Neuronal stem cell (in vitro differentiated cells): Measurements from ENCODE around the gene SLC39A11.

Experiments
- DNase-seq: peaks from one replicate; pipeline ENCODE4 v3.0.0-alpha.2; 2013; ENCODE audit warnings: low spot score
- H2AFZ ChIP-seq: one replicate; pipeline ENCODE4 v1.6.1; 2013; ENCODE audit warnings: mild to moderate bottlenecking, low read length, inconsistent platforms
- H2AK5ac ChIP-seq: 2 replicates; pipeline ENCODE4 v1.6.1; 2013; ENCODE audit warnings: low read depth, mild to moderate bottlenecking, inconsistent platforms, low read length, moderate library complexity, mixed read lengths
- H2BK120ac ChIP-seq: 2 replicates; pipeline ENCODE4 v1.6.1; 2013; ENCODE audit warnings: low read depth, mild to moderate bottlenecking, inconsistent platforms, low read length, moderate library complexity, mixed read lengths
- H2BK12ac ChIP-seq: one replicate; pipeline ENCODE4 v1.6.1; 2013; ENCODE audit warnings: low read length, inconsistent platforms
- H2BK15ac ChIP-seq: 2 replicates; pipeline ENCODE4 v1.6.1; 2013; ENCODE audit warnings: mild to moderate bottlenecking, low read length, inconsistent platforms, mixed read lengths
- H2BK5ac ChIP-seq: one replicate; pipeline ENCODE4 v1.6.1; 2013; ENCODE audit warnings: inconsistent platforms, mild to moderate bottlenecking, low read length, moderate library complexity
- H3K14ac ChIP-seq: one replicate; pipeline ENCODE4 v1.6.1; 2013; ENCODE audit warnings: low read length, inconsistent platforms
- H3K18ac ChIP-seq: 2 replicates; pipeline ENCODE4 v1.6.1; 2013; ENCODE audit warnings: low read length, inconsistent platforms
- H3K23ac ChIP-seq: 2 replicates; pipeline ENCODE4 v1.6.1; 2013; ENCODE audit warnings: low read depth, mild to moderate bottlenecking, mixed read lengths, low read length, inconsistent platforms; ENCODE audit not compliant: poor library complexity
- H3K27ac ChIP-seq: replicated peaks from 3 replicates; pipeline ENCODE4 v1.5.1; 2013; ENCODE audit warnings: low read length, inconsistent platforms
- H3K27me3 ChIP-seq, 3 experiments: 2 replicates each; pipeline ENCODE4 v1.6.1; 2013; ENCODE audit warnings: low read length in 3 of 3, mild to moderate bottlenecking in 2 of 3, inconsistent platforms in 1 of 3, low read depth in 1 of 3, mixed read lengths in 1 of 3, moderate library complexity in 1 of 3; ENCODE audit not compliant: control insufficient read depth in 3 of 3, insufficient read depth in 3 of 3
- H3K36me3 ChIP-seq, 2 donors: replicated peaks in 1 of 2; 2 replicates each; pipeline ENCODE4 v1.6.1; 2013; ENCODE audit warnings: low read length in 2 of 2; ENCODE audit not compliant: control insufficient read depth in 2 of 2, insufficient read depth in 2 of 2
- H3K4ac ChIP-seq: 2 replicates; pipeline ENCODE4 v1.6.1; 2013; ENCODE audit warnings: inconsistent platforms, mild to moderate bottlenecking, low read length, moderate library complexity
- H3K4me1 ChIP-seq, 2 donors: 1 replicate in 1 of 2; 2 replicates in 1 of 2; pipeline ENCODE4 v1.6.1; 2013; ENCODE audit warnings: low read length in 2 of 2, low read depth in 1 of 2; ENCODE audit not compliant: control insufficient read depth in 2 of 2, insufficient read depth in 1 of 2
- H3K4me2 ChIP-seq: one replicate; pipeline ENCODE4 v1.6.1; 2013; ENCODE audit warnings: mild to moderate bottlenecking, low read length, inconsistent platforms; ENCODE audit not compliant: insufficient read depth, poor library complexity, severe bottlenecking
- H3K4me3 ChIP-seq, 2 donors: 2 replicates each; pipeline ENCODE4 v1.5.1; 2013; ENCODE audit warnings: low read length in 2 of 2, mild to moderate bottlenecking in 2 of 2, inconsistent platforms in 1 of 2, moderate library complexity in 1 of 2
- H3K79me1 ChIP-seq: one replicate; pipeline ENCODE4 v1.6.1; 2013; ENCODE audit warnings: low read depth, mild to moderate bottlenecking, inconsistent platforms, low read length, moderate library complexity
- H3K9ac ChIP-seq: one replicate; pipeline ENCODE4 v1.6.1; 2013; ENCODE audit warnings: mild to moderate bottlenecking, low read depth, low read length, inconsistent platforms; ENCODE audit not compliant: poor library complexity
- H3K9me3 ChIP-seq, 2 donors: replicated peaks in 1 of 2; 2 replicates each; pipeline versions ENCODE3 to v1.6.1; 2013; ENCODE audit warnings: low read length in 2 of 2, mild to moderate bottlenecking in 2 of 2, inconsistent platforms in 1 of 2, low read depth in 1 of 2, mixed read lengths in 1 of 2, moderate library complexity in 1 of 2; ENCODE audit not compliant: control insufficient read depth in 2 of 2, insufficient read depth in 1 of 2
- H4K8ac ChIP-seq: one replicate; pipeline ENCODE4 v1.6.1; 2013; ENCODE audit warnings: low read depth, mild to moderate bottlenecking, inconsistent platforms, low read length, moderate library complexity
- H4K91ac ChIP-seq: one replicate; pipeline ENCODE4 v1.6.1; 2013; ENCODE audit warnings: low read length, low read depth, mild to moderate bottlenecking, inconsistent platforms; ENCODE audit not compliant: poor library complexity
- WGBS, 2 donors: extraction: QIAGEN DNeasy Blood & Tissue Kit; methylation state at CpG; one replicate each; pipeline ENCODE4 v1.1.7; 2013; ENCODE audit warnings: missing lambda C conversion rate in 2 of 2, mixed read lengths in 1 of 2; ENCODE audit not compliant: insufficient read length in 2 of 2, insufficient replicate concordance in 1 of 2; ENCODE audit errors: extremely low coverage in 2 of 2; 5-methylcytosine and 5-hydroxymethylcytosine counted together

SLC39A11 gene

DNA sequence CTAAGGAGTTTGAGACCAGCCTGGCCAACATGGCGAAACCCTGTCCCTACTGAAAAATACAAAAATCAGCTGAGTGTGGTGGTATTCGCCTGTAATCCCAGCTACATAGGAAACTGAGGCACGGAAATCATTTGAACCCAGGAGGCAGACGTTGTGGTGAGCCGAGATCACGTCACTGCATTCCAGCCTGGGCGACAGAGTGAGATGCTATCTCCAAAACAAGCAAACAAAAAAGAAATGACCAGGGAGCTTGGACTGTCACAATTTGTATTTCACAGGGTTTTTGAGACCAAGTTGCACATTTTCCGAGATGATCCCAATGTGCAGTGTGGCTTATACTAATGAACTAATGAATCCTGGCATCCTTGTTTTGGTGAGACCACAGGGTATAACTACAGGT is 156.5 kb downstream of the SLC39A11 start:
- no peak overlapping the region for H4K91ac ChIP-seq
- no peak overlapping the region for H3K4me3 ChIP-seq
- H2AK5ac ChIP-seq, result no peak overlapping the region
- H3K4ac ChIP-seq, result no peak overlapping the region
- DNase-seq, result no peak
- H3K36me3 ChIP-seq, result no peaks in the 10 kb centered on the region
- no peak overlapping the region for H2BK120ac ChIP-seq
- H3K27me3 ChIP-seq, result no peaks in the 10 kb centered on the region
- no peak overlapping the region for H2AFZ ChIP-seq
- no peaks in the 10 kb centered on the region for H3K9me3 ChIP-seq
- H3K79me1 ChIP-seq, result no peaks in the 10 kb centered on the region
- no peak overlapping the region for H3K4me2 ChIP-seq
- WGBS, 2 donors, result no CpG with 5 or more reads among the region's 8 CpGs
- H2BK12ac ChIP-seq, result no peak overlapping the region
- H3K18ac ChIP-seq, result no peak overlapping the region
- H2BK5ac ChIP-seq, result no peak overlapping the region
- H3K27ac ChIP-seq, result no peak overlapping the region
- H2BK15ac ChIP-seq, result no peak overlapping the region
- no peak overlapping the region for H3K23ac ChIP-seq
- no peak overlapping the region for H3K14ac ChIP-seq
- peaks cover 0 to 4% of the 10 kb centered on the region in 2 donors for H3K4me1 ChIP-seq
- H4K8ac ChIP-seq, result no peak overlapping the region
- no peak overlapping the region for H3K9ac ChIP-seq

DNA sequence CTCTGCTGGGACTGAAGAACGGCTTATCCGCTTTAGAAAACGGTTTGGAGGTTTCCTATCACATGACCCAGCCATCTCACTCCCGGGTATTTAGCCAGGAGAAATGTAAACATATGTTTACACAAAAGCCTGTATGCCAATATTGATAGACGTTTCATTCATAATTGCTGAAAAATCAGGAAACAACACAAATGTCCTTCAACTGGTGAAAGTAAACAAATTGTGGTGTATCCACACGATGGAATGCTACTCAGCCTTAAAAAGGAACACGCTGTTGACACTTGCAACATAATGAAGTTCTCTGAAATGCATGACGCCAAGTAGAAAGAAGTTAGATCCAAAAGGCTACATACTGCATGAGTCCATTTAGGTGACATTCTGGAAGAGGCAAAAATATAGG is 157.6 kb downstream of the SLC39A11 start:
- Histone ChIP-seq H3K36me3 (no peaks in the 10 kb centered on the region), H3K27me3 (no peaks in the 10 kb centered on the region), H3K9me3 (no peaks in the 10 kb centered on the region), H3K4me2 (no peak overlapping the region), H3K4me3 (no peak overlapping the region), H2BK12ac (no peak overlapping the region), H2BK120ac (no peak overlapping the region), H3K4ac (no peak overlapping the region), H2BK5ac (no peak overlapping the region), H4K91ac (no peak overlapping the region), H3K79me1 (no peaks in the 10 kb centered on the region), H3K18ac (no peak overlapping the region), H3K14ac (no peak overlapping the region), H3K27ac (no peak overlapping the region), H4K8ac (no peak overlapping the region), H3K4me1 (peaks cover 4 to 9% of the 10 kb centered on the region in 2 donors), H2BK15ac (no peak overlapping the region), H3K23ac (no peak overlapping the region), H2AFZ (no peak overlapping the region), H3K9ac (no peak overlapping the region), H2AK5ac (no peak overlapping the region)
- WGBS, 2 donors, result no CpG with 5 or more reads among the region's 8 CpGs
- no peak for DNase-seq

DNA sequence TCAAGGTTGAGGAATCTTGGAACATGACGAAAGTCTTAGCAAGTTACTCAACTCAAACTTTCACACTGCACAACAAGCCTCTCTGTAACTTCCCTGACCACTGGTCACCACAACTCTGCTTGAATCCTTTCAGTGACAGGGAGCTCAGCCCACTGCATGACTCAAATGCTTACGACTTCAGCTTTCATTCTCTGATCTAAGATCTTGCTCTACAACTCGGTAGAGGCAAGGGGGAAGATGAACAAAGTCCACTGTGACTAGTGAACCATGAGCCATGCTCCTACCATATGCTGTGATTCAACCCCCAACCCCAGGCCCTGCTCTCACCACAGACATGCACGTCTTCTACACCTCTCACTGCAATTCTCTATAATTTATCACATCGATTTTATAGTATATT is 160.9 kb downstream of the SLC39A11 start:
- Histone ChIP-seq H3K4me1 (peaks cover 7 to 12% of the 10 kb centered on the region in 2 donors), H4K91ac (no peak overlapping the region), H3K4me2 (no peak overlapping the region)

DNA sequence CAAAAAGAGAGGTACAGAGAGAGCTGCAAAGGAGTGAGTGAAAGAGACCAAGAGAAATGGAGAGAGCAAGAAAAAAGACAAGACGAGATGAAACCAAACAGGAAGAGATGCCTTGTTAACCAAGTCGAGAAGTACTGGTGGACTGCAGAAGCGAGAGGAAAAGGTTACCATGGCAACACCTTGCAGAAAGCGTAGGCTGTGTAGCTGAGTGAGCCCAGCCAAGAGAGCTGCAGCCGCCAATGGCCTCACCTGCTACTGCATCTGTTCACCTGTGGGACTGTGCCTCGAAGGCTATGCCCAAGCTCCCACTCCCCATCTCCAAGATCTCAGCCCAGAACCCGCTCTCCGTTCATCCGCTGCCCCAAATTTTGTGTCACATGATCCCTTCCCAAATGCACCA is 161.3 kb downstream of the SLC39A11 start:
- H3K23ac ChIP-seq, result no peak overlapping the region
- H2BK15ac ChIP-seq, result peak overlapping the region; percentile 18
- no peaks in the 10 kb centered on the region for H3K36me3 ChIP-seq
- no peaks in the 10 kb centered on the region for H3K9me3 ChIP-seq
- H3K4me1 ChIP-seq, result peaks cover 7 to 12% of the 10 kb centered on the region in 2 donors
- H4K8ac ChIP-seq, result no peak overlapping the region
- no peak overlapping the region for H2BK120ac ChIP-seq
- H2AK5ac ChIP-seq, result no peak overlapping the region
- no peaks in the 10 kb centered on the region for H3K79me1 ChIP-seq
- H3K4me3 ChIP-seq, result no peak overlapping the region
- H3K4ac ChIP-seq, result no peak overlapping the region
- H3K4me2 ChIP-seq, result no peak overlapping the region
- no peak overlapping the region for H3K9ac ChIP-seq
- H3K27me3 ChIP-seq, result no peaks in the 10 kb centered on the region
- H3K27ac ChIP-seq, result no peak overlapping the region
- no peak overlapping the region for H3K14ac ChIP-seq
- no CpG with 5 or more reads among the region's 9 CpGs for WGBS, 2 donors
- H2BK5ac ChIP-seq, result no peak overlapping the region
- DNase-seq, result no peak
- H2AFZ ChIP-seq, result no peak overlapping the region
- H3K18ac ChIP-seq, result no peak overlapping the region
- no peak overlapping the region for H2BK12ac ChIP-seq
- no peak overlapping the region for H4K91ac ChIP-seq

More for the DNA sequence above, 160.9 kb downstream of the SLC39A11 start:
- H4K8ac ChIP-seq, result no peak overlapping the region
- H3K9me3 ChIP-seq, result no peaks in the 10 kb centered on the region
- no peak overlapping the region for H2AFZ ChIP-seq
- no peak overlapping the region for H3K27ac ChIP-seq
- no peaks in the 10 kb centered on the region for H3K27me3 ChIP-seq
- no peaks in the 10 kb centered on the region for H3K79me1 ChIP-seq
- H3K23ac ChIP-seq, result no peak overlapping the region
- no peak overlapping the region for H3K4me3 ChIP-seq
- H3K14ac ChIP-seq, result no peak overlapping the region
- H2BK15ac ChIP-seq, result peak overlapping the region; percentile 18
- H3K4ac ChIP-seq, result no peak overlapping the region
- no peak for DNase-seq
- no peak overlapping the region for H2BK120ac ChIP-seq
- H2AK5ac ChIP-seq, result no peak overlapping the region
- H2BK5ac ChIP-seq, result no peak overlapping the region
- H3K36me3 ChIP-seq, result no peaks in the 10 kb centered on the region
- H2BK12ac ChIP-seq, result no peak overlapping the region
- no peak overlapping the region for H3K9ac ChIP-seq
- WGBS, 2 donors, result no CpG with 5 or more reads among the region's 5 CpGs
- H3K18ac ChIP-seq, result no peak overlapping the region
